ENCODE measurements around the gene TGFBRAP1.

DNA sequence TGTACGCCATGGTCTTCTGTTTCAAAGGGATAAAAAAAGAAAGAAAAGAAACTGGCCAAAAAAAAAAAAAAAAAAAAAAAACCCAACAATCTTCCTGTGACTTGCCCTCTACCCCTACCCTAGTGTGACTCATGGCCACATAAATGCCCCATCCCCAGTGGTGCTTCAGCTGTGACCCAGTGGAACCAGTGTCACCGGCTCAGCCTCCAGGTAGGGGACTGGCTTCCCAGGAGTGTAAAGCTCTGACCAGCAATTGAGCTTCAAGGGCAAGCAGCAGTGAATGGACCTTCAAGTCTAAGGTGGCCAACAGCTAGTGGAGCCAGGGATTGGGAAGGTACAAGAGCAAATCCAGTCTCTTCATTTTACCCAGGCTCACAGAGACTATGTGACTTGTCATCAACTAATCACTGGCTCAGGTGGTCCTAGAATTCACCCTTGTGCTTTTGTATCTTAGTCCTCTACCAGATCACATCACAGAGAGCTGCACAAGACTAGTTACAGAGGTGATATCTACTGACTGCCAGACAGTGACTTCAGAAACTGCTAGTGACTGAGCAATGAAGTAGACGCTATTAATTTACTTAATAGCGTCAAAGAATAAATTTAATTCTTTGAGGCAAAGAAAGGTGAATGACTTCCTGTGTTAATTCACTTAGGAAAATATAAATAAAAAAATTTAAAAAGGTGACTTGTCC is 1.3 kb upstream of the TGFBRAP1 start:
- TF ChIP-seq, protein P1, sequence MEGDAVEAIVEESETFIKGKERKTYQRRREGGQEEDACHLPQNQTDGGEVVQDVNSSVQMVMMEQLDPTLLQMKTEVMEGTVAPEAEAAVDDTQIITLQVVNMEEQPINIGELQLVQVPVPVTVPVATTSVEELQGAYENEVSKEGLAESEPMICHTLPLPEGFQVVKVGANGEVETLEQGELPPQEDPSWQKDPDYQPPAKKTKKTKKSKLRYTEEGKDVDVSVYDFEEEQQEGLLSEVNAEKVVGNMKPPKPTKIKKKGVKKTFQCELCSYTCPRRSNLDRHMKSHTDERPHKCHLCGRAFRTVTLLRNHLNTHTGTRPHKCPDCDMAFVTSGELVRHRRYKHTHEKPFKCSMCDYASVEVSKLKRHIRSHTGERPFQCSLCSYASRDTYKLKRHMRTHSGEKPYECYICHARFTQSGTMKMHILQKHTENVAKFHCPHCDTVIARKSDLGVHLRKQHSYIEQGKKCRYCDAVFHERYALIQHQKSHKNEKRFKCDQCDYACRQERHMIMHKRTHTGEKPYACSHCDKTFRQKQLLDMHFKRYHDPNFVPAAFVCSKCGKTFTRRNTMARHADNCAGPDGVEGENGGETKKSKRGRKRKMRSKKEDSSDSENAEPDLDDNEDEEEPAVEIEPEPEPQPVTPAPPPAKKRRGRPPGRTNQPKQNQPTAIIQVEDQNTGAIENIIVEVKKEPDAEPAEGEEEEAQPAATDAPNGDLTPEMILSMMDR (conservative IDR thresholded peaks at IDR 0.05), result no peak
- no peak for TF ChIP-seq ZFX (IDR thresholded peaks at IDR 0.05)

Data from C4-2B (cell line).